Measurements from ENCODE around the gene EPB41L4B.

EPB41L4B gene

GRCh38 chr9:109242014-109242413 is 78.8 kb downstream of the EPB41L4B start:
- Histone ChIP-seq H3K9me3 (ENCODE audit: control insufficient read depth, low read length) (no peaks in the 10 kb centered on the region), H3K9ac (ENCODE audit: low read length) (no peak overlapping the region), H3K4me1 (ENCODE audit: control insufficient read depth, insufficient read depth, low read length) (peaks cover 15% of the 10 kb centered on the region), H3K36me3 (ENCODE audit: control insufficient read depth, insufficient read depth, low read length, severe bottlenecking) (no peaks in the 10 kb centered on the region), H3K27me3 (replicated peaks; ENCODE audit: control insufficient read depth, insufficient read depth, low read length) (no peaks in the 10 kb centered on the region), H3K4me3 (ENCODE audit: low read length) (no peak overlapping the region)
- DNase-seq (ENCODE audit: low read depth): no peak

- Histone ChIP-seq H3K36me3 (ENCODE audit: control insufficient read depth, insufficient read depth, low read length, severe bottlenecking) (no peaks in the 10 kb centered on the region), H3K27me3 (replicated peaks; ENCODE audit: control insufficient read depth, insufficient read depth, low read length) (no peaks in the 10 kb centered on the region), H3K4me1 (ENCODE audit: control insufficient read depth, insufficient read depth, low read length) (peaks cover 7% of the 10 kb centered on the region), H3K9me3 (ENCODE audit: control insufficient read depth, low read length) (no peaks in the 10 kb centered on the region), H3K9ac (ENCODE audit: low read length) (no peak overlapping the region), H3K4me3 (ENCODE audit: low read length) (no peak overlapping the region)
- DNase-seq (ENCODE audit: low read depth): no peak
These were observed 79.7 kb downstream of the EPB41L4B start for GRCh38 chr9:109241207-109241606.

GRCh38 chr9:109239240-109239639 is 81.6 kb downstream of the EPB41L4B start:
- no peak for DNase-seq (ENCODE audit: low read depth)
- no peak overlapping the region for H3K4me3 ChIP-seq (ENCODE audit: low read length)
- H3K9me3 ChIP-seq (ENCODE audit: control insufficient read depth, low read length): no peaks in the 10 kb centered on the region
- H3K36me3 ChIP-seq (ENCODE audit: control insufficient read depth, insufficient read depth, low read length, severe bottlenecking): no peaks in the 10 kb centered on the region
- H3K27me3 ChIP-seq (replicated peaks; ENCODE audit: control insufficient read depth, insufficient read depth, low read length): no peaks in the 10 kb centered on the region
- no peak overlapping the region for H3K9ac ChIP-seq (ENCODE audit: low read length)
- H3K4me1 ChIP-seq (ENCODE audit: control insufficient read depth, insufficient read depth, low read length): no peaks in the 10 kb centered on the region

- Histone ChIP-seq H3K9ac (ENCODE audit: low read length) (no peak overlapping the region), H3K4me1 (ENCODE audit: control insufficient read depth, insufficient read depth, low read length) (no peaks in the 10 kb centered on the region), H3K36me3 (ENCODE audit: control insufficient read depth, insufficient read depth, low read length, severe bottlenecking) (no peaks in the 10 kb centered on the region), H3K4me3 (ENCODE audit: low read length) (no peak overlapping the region), H3K27me3 (replicated peaks; ENCODE audit: control insufficient read depth, insufficient read depth, low read length) (no peaks in the 10 kb centered on the region), H3K9me3 (ENCODE audit: control insufficient read depth, low read length) (no peaks in the 10 kb centered on the region)
- DNase-seq (ENCODE audit: low read depth): peak; percentile 27
These were observed 82.2 kb downstream of the EPB41L4B start for GRCh38 chr9:109238655-109239054.

- no peak for DNase-seq (ENCODE audit: low read depth)
- no peaks in the 10 kb centered on the region for H3K36me3 ChIP-seq (ENCODE audit: control insufficient read depth, insufficient read depth, low read length, severe bottlenecking)
- H3K9ac ChIP-seq (ENCODE audit: low read length): no peak overlapping the region
- no peak overlapping the region for H3K4me3 ChIP-seq (ENCODE audit: low read length)
- H3K9me3 ChIP-seq (ENCODE audit: control insufficient read depth, low read length): no peaks in the 10 kb centered on the region
- H3K4me1 ChIP-seq (ENCODE audit: control insufficient read depth, insufficient read depth, low read length): no peaks in the 10 kb centered on the region
- H3K27me3 ChIP-seq (replicated peaks; ENCODE audit: control insufficient read depth, insufficient read depth, low read length): no peaks in the 10 kb centered on the region
These were observed 82.7 kb downstream of the EPB41L4B start for GRCh38 chr9:109238125-109238524.

GRCh38 chr9:109232449-109233237 is 88.2 kb downstream of the EPB41L4B start:
- H3K27me3 ChIP-seq (replicated peaks; ENCODE audit: control insufficient read depth, insufficient read depth, low read length): peaks cover 9% of the 10 kb centered on the region
- no peaks in the 10 kb centered on the region for H3K36me3 ChIP-seq (ENCODE audit: control insufficient read depth, insufficient read depth, low read length, severe bottlenecking)
- no peak overlapping the region for H3K4me3 ChIP-seq (ENCODE audit: low read length)
- H3K9ac ChIP-seq (ENCODE audit: low read length): no peak overlapping the region
- peak; percentile 30 for DNase-seq (ENCODE audit: low read depth)
- H3K9me3 ChIP-seq (ENCODE audit: control insufficient read depth, low read length): no peaks in the 10 kb centered on the region
- H3K4me1 ChIP-seq (ENCODE audit: control insufficient read depth, insufficient read depth, low read length): peaks cover 7% of the 10 kb centered on the region

GRCh38 chr9:109231593-109231992 is 89.3 kb downstream of the EPB41L4B start:
- Histone ChIP-seq H3K9ac (ENCODE audit: low read length) (no peak overlapping the region), H3K4me3 (ENCODE audit: low read length) (no peak overlapping the region), H3K4me1 (ENCODE audit: control insufficient read depth, insufficient read depth, low read length) (peaks cover 7% of the 10 kb centered on the region), H3K36me3 (ENCODE audit: control insufficient read depth, insufficient read depth, low read length, severe bottlenecking) (no peaks in the 10 kb centered on the region), H3K9me3 (ENCODE audit: control insufficient read depth, low read length) (no peaks in the 10 kb centered on the region), H3K27me3 (replicated peaks; ENCODE audit: control insufficient read depth, insufficient read depth, low read length) (peaks cover 9% of the 10 kb centered on the region)
- no peak for DNase-seq (ENCODE audit: low read depth)

GRCh38 chr9:109230277-109230676 is 90.6 kb downstream of the EPB41L4B start:
- no peak for DNase-seq (ENCODE audit: low read depth)
- Histone ChIP-seq H3K9ac (ENCODE audit: low read length) (no peak overlapping the region), H3K4me3 (ENCODE audit: low read length) (no peak overlapping the region), H3K4me1 (ENCODE audit: control insufficient read depth, insufficient read depth, low read length) (peaks cover 7% of the 10 kb centered on the region), H3K9me3 (ENCODE audit: control insufficient read depth, low read length) (no peaks in the 10 kb centered on the region), H3K27me3 (replicated peaks; ENCODE audit: control insufficient read depth, insufficient read depth, low read length) (peaks cover 14% of the 10 kb centered on the region), H3K36me3 (ENCODE audit: control insufficient read depth, insufficient read depth, low read length, severe bottlenecking) (no peaks in the 10 kb centered on the region)

GRCh38 chr9:109229682-109230081 is 91.2 kb downstream of the EPB41L4B start:
- no peaks in the 10 kb centered on the region for H3K9me3 ChIP-seq (ENCODE audit: control insufficient read depth, low read length)
- no peaks in the 10 kb centered on the region for H3K36me3 ChIP-seq (ENCODE audit: control insufficient read depth, insufficient read depth, low read length, severe bottlenecking)
- peaks cover 7% of the 10 kb centered on the region for H3K4me1 ChIP-seq (ENCODE audit: control insufficient read depth, insufficient read depth, low read length)
- H3K9ac ChIP-seq (ENCODE audit: low read length): no peak overlapping the region
- DNase-seq (ENCODE audit: low read depth): no peak
- H3K27me3 ChIP-seq (replicated peaks; ENCODE audit: control insufficient read depth, insufficient read depth, low read length): peaks cover 19% of the 10 kb centered on the region
- H3K4me3 ChIP-seq (ENCODE audit: low read length): no peak overlapping the region

GRCh38 chr9:109228093-109228642 is 92.7 kb downstream of the EPB41L4B start:
- H3K9me3 ChIP-seq (ENCODE audit: control insufficient read depth, low read length): no peaks in the 10 kb centered on the region
- no peaks in the 10 kb centered on the region for H3K36me3 ChIP-seq (ENCODE audit: control insufficient read depth, insufficient read depth, low read length, severe bottlenecking)
- peaks cover 7% of the 10 kb centered on the region for H3K4me1 ChIP-seq (ENCODE audit: control insufficient read depth, insufficient read depth, low read length)
- DNase-seq (ENCODE audit: low read depth): no peak
- H3K9ac ChIP-seq (ENCODE audit: low read length): no peak overlapping the region
- peaks cover 23% of the 10 kb centered on the region for H3K27me3 ChIP-seq (replicated peaks; ENCODE audit: control insufficient read depth, insufficient read depth, low read length)
- H3K4me3 ChIP-seq (ENCODE audit: low read length): no peak overlapping the region

GRCh38 chr9:109225629-109226028 is 95.2 kb downstream of the EPB41L4B start:
- no peaks in the 10 kb centered on the region for H3K36me3 ChIP-seq (ENCODE audit: control insufficient read depth, insufficient read depth, low read length, severe bottlenecking)
- peaks cover 39% of the 10 kb centered on the region for H3K27me3 ChIP-seq (replicated peaks; ENCODE audit: control insufficient read depth, insufficient read depth, low read length)
- no peak for DNase-seq (ENCODE audit: low read depth)
- H3K9ac ChIP-seq (ENCODE audit: low read length): no peak overlapping the region
- no peak overlapping the region for H3K4me3 ChIP-seq (ENCODE audit: low read length)
- H3K4me1 ChIP-seq (ENCODE audit: control insufficient read depth, insufficient read depth, low read length): no peaks in the 10 kb centered on the region
- no peaks in the 10 kb centered on the region for H3K9me3 ChIP-seq (ENCODE audit: control insufficient read depth, low read length)
